Bronchial epithelial cell (primary cell): ENCODE data around the gene PLAA. TPM values are rescaled to one million over a fixed set of nuclear protein-coding genes. Genes with fewer than 3 reads are reported as not detected.
A peak's percentile ranks its signal among the peaks of the same experiment; 100 is the strongest.

Experiments used
- DNase-seq: peaks from one replicate; pipeline ENCODE4 v3.0.0-alpha.2; 2010; ENCODE audit warnings: low read depth
- FAIRE-seq: peaks from 2 replicates; lab custom pipeline; 2011; peaks lifted over from hg19 to GRCh38; lab: Jason Lieb, UNC
- H3K27me3 ChIP-seq: 2 replicates; pipeline ENCODE4 v1.5.1; 2011; ENCODE audit warnings: low read length; ENCODE audit not compliant: control insufficient read depth, insufficient read depth
- H3K36me3 ChIP-seq: 2 replicates; pipeline ENCODE4 v1.5.1; 2011; ENCODE audit warnings: low read length; ENCODE audit not compliant: control insufficient read depth, insufficient read depth
- H3K4me3 ChIP-seq: 2 replicates; pipeline ENCODE4 v1.5.1; 2011; ENCODE audit warnings: mild to moderate bottlenecking, low read depth, low read length, control low read depth
- CTCF ChIP-seq: IDR thresholded peaks from 2 replicates; pipeline ENCODE4 v1.5.1; 2011; ENCODE audit warnings: mild to moderate bottlenecking, moderate library complexity, low read length, control low read depth, inconsistent platforms; ENCODE audit not compliant: insufficient read depth, severe bottlenecking
- total RNA-seq: library from RNA; depleted of rRNA; stranded (reverse); fragments of >200 nt; gene quantifications from 2 replicates; pipeline ENCODE4 v1.2.1, GENCODE V29; 2014

Gene PLAA
- total RNA-seq, 1 donor from 2014 or later: 27.6 TPM

GRCh38 chr9:26973989-26974388 lies 26.9 kb upstream of the PLAA start:
- no peak for TF ChIP-seq CTCF
- no peak for DNase-seq
- no peak overlapping the region for H3K4me3 ChIP-seq
- no peaks in the 10 kb centered on the region for H3K27me3 ChIP-seq
- FAIRE-seq: no peak
- H3K36me3 ChIP-seq: no peaks in the 10 kb centered on the region

DNA sequence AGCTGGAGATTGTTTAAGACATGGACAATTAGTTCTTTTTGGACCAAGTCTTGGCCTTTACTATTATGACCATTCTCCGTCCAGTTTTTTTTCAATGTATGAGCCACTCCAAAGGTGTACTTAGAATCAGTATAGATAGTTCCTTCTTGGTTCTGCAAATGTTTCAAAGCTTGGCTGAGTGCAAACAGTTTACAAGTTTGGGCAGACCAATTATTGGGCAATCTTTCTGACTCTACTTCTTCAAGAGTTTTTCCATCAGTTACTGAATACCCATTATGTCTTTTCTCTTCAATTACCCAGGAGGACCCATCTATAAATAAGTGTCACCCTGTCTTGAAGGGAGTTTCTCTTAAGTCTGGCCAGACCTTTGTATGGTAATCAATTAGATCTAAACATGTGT lies 24.7 kb upstream of the PLAA start:
- DNase-seq: peak; percentile 75
- no peak for TF ChIP-seq CTCF
- Histone ChIP-seq H3K27me3 (no peaks in the 10 kb centered on the region), H3K36me3 (no peaks in the 10 kb centered on the region), H3K4me3 (no peak overlapping the region)
- no peak for FAIRE-seq

GRCh38 chr9:26956860-26957233 lies 9.8 kb upstream of the PLAA start:
- no peak for TF ChIP-seq CTCF
- peak overlapping the region; percentile 57 for H3K4me3 ChIP-seq
- no peaks in the 10 kb centered on the region for H3K27me3 ChIP-seq
- H3K36me3 ChIP-seq: peaks cover 1% of the 10 kb centered on the region
- DNase-seq (no peak), FAIRE-seq (no peak)

DNA sequence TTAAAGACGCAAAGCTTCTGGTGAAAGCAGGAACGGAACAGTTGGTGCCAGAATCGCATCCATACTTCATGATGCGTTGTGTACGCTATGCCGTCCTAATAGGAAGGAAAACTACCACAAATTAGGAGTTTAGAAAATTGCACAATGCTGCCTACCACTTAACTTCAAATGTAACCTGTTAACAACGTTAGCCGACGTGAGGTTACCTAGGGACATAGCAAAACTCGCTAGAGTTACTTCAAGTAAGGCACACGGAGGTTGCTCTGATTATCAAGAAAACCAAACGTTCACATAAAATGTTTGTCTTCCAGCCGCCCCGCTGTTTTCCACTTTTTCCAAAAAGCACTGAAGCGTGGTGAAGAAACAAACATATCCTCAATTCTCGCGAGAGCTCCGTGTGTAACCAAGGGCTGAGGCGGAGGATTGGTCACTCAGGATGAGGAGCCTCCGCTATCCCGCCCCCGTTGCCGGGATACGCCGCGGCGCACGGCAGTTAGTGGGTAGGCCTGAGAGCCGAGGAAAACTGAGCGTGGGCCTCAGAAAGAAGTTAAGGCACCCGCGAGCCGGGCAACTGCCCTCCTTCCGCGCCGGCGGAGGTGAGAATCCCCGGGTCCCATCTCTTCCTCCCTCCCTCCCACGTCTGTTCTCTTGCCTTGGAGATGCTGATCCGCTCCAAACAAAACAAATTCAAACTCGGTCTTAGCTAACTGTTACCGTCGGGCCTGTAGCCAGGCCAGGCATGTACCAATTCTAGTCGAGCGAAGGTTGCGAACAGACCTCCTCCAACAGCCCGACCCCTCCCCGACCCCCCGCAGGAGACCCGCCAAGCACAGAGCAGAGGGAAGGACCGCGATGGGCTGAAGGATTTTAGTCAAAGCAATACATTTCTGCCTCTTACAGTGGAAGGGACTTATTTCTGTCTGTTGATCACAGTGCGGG lies 9.1 kb upstream of the PLAA start, which contains the start of gene IFT74:
TSS of gene IFT74 (plus strand) at position 492 of the 939 bp plus-strand sequence. CDS start 5,556 bp downstream, outside the sequence.
- FAIRE-seq: no peak
- Histone ChIP-seq H3K36me3 (no peaks in the 10 kb centered on the region), H3K4me3 (peak within 1 kb of the TSS; percentile 57), H3K27me3 (no peaks in the 10 kb centered on the region)
- TF ChIP-seq CTCF: no peak
- peak; percentile 93 for DNase-seq

DNA sequence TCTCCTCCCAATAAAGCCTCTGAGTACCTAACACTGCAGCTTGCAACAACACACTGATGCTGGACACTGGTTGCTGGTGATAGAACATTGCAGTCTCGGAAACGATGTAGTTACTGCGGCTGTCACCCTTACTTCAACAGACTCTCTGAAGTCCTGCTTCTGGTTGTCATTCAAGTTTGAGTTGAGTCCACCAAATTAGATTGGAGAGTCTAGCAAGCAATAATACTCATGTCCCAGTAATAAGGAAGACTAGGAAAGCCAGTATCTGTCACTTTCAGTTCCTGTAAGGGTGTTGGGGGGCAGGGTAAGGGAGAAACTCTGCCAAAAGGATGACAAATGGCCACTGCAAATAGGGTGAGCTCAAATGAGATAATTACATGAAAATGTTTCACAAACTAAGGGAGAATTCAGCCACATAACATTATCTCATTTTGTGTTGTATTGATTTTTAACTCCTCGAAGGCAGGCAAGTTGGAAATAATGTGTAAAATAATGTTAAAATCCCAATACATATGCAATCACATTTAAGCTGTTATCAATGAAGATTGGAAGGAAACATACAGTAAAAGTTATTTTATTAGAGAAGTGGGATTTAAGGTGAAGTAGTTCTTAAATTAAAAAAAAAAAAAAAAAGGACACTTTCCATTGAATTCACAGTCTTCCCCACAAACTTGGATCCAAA lies 8.3 kb upstream of the PLAA start:
- FAIRE-seq (no peak), DNase-seq (no peak)
- no peaks in the 10 kb centered on the region for H3K36me3 ChIP-seq
- no peaks in the 10 kb centered on the region for H3K27me3 ChIP-seq
- peak overlapping the region; percentile 57 for H3K4me3 ChIP-seq
- no peak for TF ChIP-seq CTCF
